HEK293 (cell line): ENCODE data around the gene TRAPPC12.

Experiments used
- CTCF ChIA-PET: fragments of 350-600 bp; formaldehyde crosslinking; extraction: SDS; loops from one replicate; lab custom pipeline; 2021; ENCODE audit warnings: antibody characterized with exemption; lab: Yijun Ruan, JAX
- POLR2A ChIA-PET: fragments of 300-600 bp; formaldehyde crosslinking; extraction: SDS; loops from one replicate; lab custom pipeline; 2020; ENCODE audit warnings: antibody characterized with exemption, inconsistent platforms; lab: Yijun Ruan, JAX
- H3K27ac ChIP-seq: fragments of 200-500 bp; sonication (Bioruptor generic); 2 replicates; pipeline ENCODE4 v1.5.1; 2014; ENCODE audit warnings: low read depth, low read length, control low read depth, inconsistent platforms; ENCODE audit errors: extremely low read depth
- H3K36me3 ChIP-seq, 2 experiments: fragments of 200-500 bp in 1 of 2; sonication (Bioruptor generic) in 1 of 2; 1 replicate in 1 of 2; 2 replicates in 1 of 2; pipeline ENCODE4 v1.5.1; 2014 to 2017; ENCODE audit warnings: inconsistent platforms in 2 of 2, low read length in 2 of 2; ENCODE audit not compliant: control insufficient read depth in 2 of 2, insufficient read depth in 1 of 2
- H3K4me1 ChIP-seq: fragments of 200-500 bp; sonication (Bioruptor generic); 2 replicates; pipeline ENCODE4 v1.5.1; 2014; ENCODE audit warnings: mild to moderate bottlenecking, low read length, inconsistent platforms; ENCODE audit not compliant: control insufficient read depth, insufficient read depth
- H3K4me3 ChIP-seq: 2 replicates; pipeline ENCODE4 v1.5.1; 2011; ENCODE audit warnings: low read depth, mild to moderate bottlenecking, control low read depth, low read length, moderate library complexity
- H3K9me3 ChIP-seq: fragments of 200-500 bp; sonication (Bioruptor generic); 2 replicates; pipeline ENCODE4 v1.5.1; 2014; ENCODE audit warnings: low read depth, low read length, inconsistent platforms; ENCODE audit not compliant: control insufficient read depth, insufficient read depth
- EGR2 ChIP-seq: fragments of 450-650 bp; formaldehyde crosslinking; IDR thresholded peaks from 2 replicates; pipeline ENCODE4 v1.5.1; 2016; ENCODE audit warnings: low read depth, missing biosample characterization, missing genetic modification characterization
- MZF1 ChIP-seq: fragments of 450-650 bp; formaldehyde crosslinking; IDR thresholded peaks from 2 replicates; pipeline ENCODE4 v1.5.1; 2017; ENCODE audit warnings: missing biosample characterization, missing genetic modification characterization, borderline replicate concordance
- OSR2 ChIP-seq: fragments of 450-650 bp; formaldehyde crosslinking; IDR thresholded peaks from 2 replicates; pipeline ENCODE4 v1.5.1; 2016; ENCODE audit warnings: missing biosample characterization, missing genetic modification characterization
- SP2 ChIP-seq: fragments of 450-650 bp; formaldehyde crosslinking; IDR thresholded peaks from 2 replicates; pipeline ENCODE4 v1.5.1; 2016; ENCODE audit warnings: missing biosample characterization, missing genetic modification characterization
- ZBTB1 ChIP-seq: fragments of 450-650 bp; formaldehyde crosslinking; IDR thresholded peaks from 2 replicates; pipeline ENCODE4 v1.5.1; 2016; ENCODE audit warnings: missing biosample characterization, missing genetic modification characterization
- ZBTB17 ChIP-seq: fragments of 450-650 bp; formaldehyde crosslinking; IDR thresholded peaks from 2 replicates; pipeline ENCODE4 v1.5.1; 2016; ENCODE audit warnings: missing biosample characterization, missing genetic modification characterization
- ZBTB48 ChIP-seq: fragments of 450-650 bp; formaldehyde crosslinking; IDR thresholded peaks from 2 replicates; pipeline ENCODE4 v1.5.1; 2016; ENCODE audit warnings: missing biosample characterization, missing genetic modification characterization
- ZFHX2 ChIP-seq: fragments of 450-650 bp; formaldehyde crosslinking; conservative IDR thresholded peaks from 2 replicates; pipeline ENCODE4 v1.5.1; 2016; ENCODE audit warnings: missing biosample characterization, missing genetic modification characterization
- ZNF169 ChIP-seq: fragments of 450-650 bp; formaldehyde crosslinking; IDR thresholded peaks from 2 replicates; pipeline ENCODE4 v1.5.1; 2016; ENCODE audit warnings: missing biosample characterization, missing genetic modification characterization
- ZNF2 ChIP-seq: fragments of 450-650 bp; formaldehyde crosslinking; IDR thresholded peaks from 2 replicates; pipeline ENCODE4 v1.5.1; 2016; ENCODE audit warnings: missing biosample characterization, missing genetic modification characterization
- ZNF211 ChIP-seq: fragments of 450-650 bp; formaldehyde crosslinking; IDR thresholded peaks from 2 replicates; pipeline ENCODE4 v1.5.1; 2016; ENCODE audit warnings: low read depth, missing biosample characterization, missing genetic modification characterization
- ZNF239 ChIP-seq: fragments of 450-650 bp; formaldehyde crosslinking; IDR thresholded peaks from 2 replicates; pipeline ENCODE4 v1.5.1; 2016; ENCODE audit warnings: missing biosample characterization, missing genetic modification characterization
- ZNF341 ChIP-seq: fragments of 450-650 bp; formaldehyde crosslinking; IDR thresholded peaks from 2 replicates; pipeline ENCODE4; 2016; ENCODE audit warnings: low read depth, missing biosample characterization, missing genetic modification characterization
- ZNF350 ChIP-seq: fragments of 450-650 bp; formaldehyde crosslinking; IDR thresholded peaks from 2 replicates; pipeline ENCODE4 v1.5.0; 2017; ENCODE audit warnings: missing biosample characterization, mild to moderate bottlenecking, missing genetic modification characterization
- ZNF354C ChIP-seq: fragments of 450-650 bp; formaldehyde crosslinking; IDR thresholded peaks from 2 replicates; pipeline ENCODE4 v1.5.1; 2016; ENCODE audit warnings: missing biosample characterization, missing genetic modification characterization, low read depth, borderline replicate concordance
- ZNF404 ChIP-seq: fragments of 450-650 bp; formaldehyde crosslinking; IDR thresholded peaks from 2 replicates; pipeline ENCODE4 v1.5.1; 2017; ENCODE audit warnings: missing biosample characterization, missing genetic modification characterization
- ZNF529 ChIP-seq: fragments of 450-650 bp; formaldehyde crosslinking; IDR thresholded peaks from 2 replicates; pipeline ENCODE4 v1.5.1; 2017; ENCODE audit warnings: missing genetic modification characterization, missing biosample characterization; ENCODE audit not compliant: insufficient replicate concordance
- ZNF558 ChIP-seq: fragments of 450-650 bp; formaldehyde crosslinking; IDR thresholded peaks from 2 replicates; pipeline ENCODE4 v1.5.1; 2016; ENCODE audit warnings: missing biosample characterization, missing genetic modification characterization
- ZNF658 ChIP-seq: fragments of 450-650 bp; formaldehyde crosslinking; IDR thresholded peaks from 2 replicates; pipeline ENCODE4; 2016; ENCODE audit warnings: missing biosample characterization, missing genetic modification characterization
- ZSCAN16 ChIP-seq: fragments of 450-650 bp; formaldehyde crosslinking; IDR thresholded peaks from 2 replicates; pipeline ENCODE4 v1.5.1; 2016; ENCODE audit warnings: missing biosample characterization, missing genetic modification characterization
- ZSCAN23 ChIP-seq: fragments of 450-650 bp; formaldehyde crosslinking; IDR thresholded peaks from 2 replicates; pipeline ENCODE4 v1.5.1; 2016; ENCODE audit warnings: missing biosample characterization, missing genetic modification characterization
- TF ChIP-seq, protein P1 (sequence below): fragments of 450-650 bp; formaldehyde crosslinking; IDR thresholded peaks from 2 replicates; pipeline ENCODE4 v1.5.1; 2016; ENCODE audit warnings: missing biosample characterization, missing genetic modification characterization

Gene TRAPPC12

DNA sequence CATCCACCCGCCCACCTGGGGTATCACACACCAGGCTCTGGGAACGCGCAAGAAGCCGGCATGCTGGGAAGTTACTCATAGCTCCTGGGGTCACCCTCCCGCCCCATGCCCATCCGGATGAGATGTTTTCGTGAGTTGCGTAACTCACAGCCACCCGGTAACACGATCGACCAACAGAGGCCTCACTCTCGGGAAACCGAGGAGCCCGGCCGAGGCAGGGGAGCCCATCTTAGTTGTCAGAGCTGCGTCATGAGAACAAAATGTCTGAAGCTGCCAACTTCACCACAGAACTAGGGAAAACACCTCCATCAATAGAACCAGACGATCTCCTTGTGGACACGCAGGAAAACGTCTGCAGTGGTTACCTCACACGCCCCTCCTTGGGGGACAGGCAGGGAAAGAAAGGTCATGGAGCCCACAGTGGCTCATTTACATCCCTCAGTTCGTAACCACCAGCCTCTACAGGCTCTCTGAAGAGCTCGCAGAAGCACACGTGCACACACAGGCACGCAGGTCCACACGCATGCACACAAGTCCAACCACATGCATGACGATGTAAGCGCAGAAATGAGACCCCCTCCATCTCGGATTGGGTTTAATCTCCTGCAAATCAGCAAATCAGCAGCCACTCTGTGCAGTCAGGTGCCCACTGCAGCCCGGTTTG lies 113.6 kb downstream of the TRAPPC12 start:
- Histone ChIP-seq H3K9me3 (no peaks in the 10 kb centered on the region), H3K27ac (no peak overlapping the region), H3K36me3 (peaks cover 0 to 22% of the 10 kb centered on the region in 2 experiments; a peak in 1 of 3 replicates), H3K4me1 (no peaks in the 10 kb centered on the region), H3K4me3 (no peak overlapping the region)
- TF ChIP-seq, protein P1, sequence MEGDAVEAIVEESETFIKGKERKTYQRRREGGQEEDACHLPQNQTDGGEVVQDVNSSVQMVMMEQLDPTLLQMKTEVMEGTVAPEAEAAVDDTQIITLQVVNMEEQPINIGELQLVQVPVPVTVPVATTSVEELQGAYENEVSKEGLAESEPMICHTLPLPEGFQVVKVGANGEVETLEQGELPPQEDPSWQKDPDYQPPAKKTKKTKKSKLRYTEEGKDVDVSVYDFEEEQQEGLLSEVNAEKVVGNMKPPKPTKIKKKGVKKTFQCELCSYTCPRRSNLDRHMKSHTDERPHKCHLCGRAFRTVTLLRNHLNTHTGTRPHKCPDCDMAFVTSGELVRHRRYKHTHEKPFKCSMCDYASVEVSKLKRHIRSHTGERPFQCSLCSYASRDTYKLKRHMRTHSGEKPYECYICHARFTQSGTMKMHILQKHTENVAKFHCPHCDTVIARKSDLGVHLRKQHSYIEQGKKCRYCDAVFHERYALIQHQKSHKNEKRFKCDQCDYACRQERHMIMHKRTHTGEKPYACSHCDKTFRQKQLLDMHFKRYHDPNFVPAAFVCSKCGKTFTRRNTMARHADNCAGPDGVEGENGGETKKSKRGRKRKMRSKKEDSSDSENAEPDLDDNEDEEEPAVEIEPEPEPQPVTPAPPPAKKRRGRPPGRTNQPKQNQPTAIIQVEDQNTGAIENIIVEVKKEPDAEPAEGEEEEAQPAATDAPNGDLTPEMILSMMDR (tag by site-specific recombination): no peak
- TF ChIP-seq ZNF529 (tag by site-specific recombination) (no peak), ZNF658 (tag by site-specific recombination) (no peak), ZNF169 (tag by site-specific recombination) (no peak), MZF1 (tag by site-specific recombination) (no peak), ZNF558 (tag by site-specific recombination) (no peak), ZNF404 (tag by site-specific recombination) (no peak), ZBTB48 (tag by site-specific recombination) (no peak), ZNF354C (no peak), ZNF2 (tag by site-specific recombination) (no peak), ZNF350 (tag by site-specific recombination) (no peak), ZBTB1 (tag by site-specific recombination) (no peak), ZNF211 (no peak), ZBTB17 (no peak), ZNF239 (no peak)
- POLR2A ChIA-PET: interaction anchor here (1.0 to 1.9 kb wide), 2 partner anchors 26 to 83 kb away, joined by 3 to 9 read pairs; partner anchors contain the start of gene ADI1
- CTCF ChIA-PET: interaction anchor here (0.5 to 1.0 kb wide), 2 partner anchors 43 to 45 kb away, joined by 3 read pairs; no protein-coding TSS in a partner anchor

DNA sequence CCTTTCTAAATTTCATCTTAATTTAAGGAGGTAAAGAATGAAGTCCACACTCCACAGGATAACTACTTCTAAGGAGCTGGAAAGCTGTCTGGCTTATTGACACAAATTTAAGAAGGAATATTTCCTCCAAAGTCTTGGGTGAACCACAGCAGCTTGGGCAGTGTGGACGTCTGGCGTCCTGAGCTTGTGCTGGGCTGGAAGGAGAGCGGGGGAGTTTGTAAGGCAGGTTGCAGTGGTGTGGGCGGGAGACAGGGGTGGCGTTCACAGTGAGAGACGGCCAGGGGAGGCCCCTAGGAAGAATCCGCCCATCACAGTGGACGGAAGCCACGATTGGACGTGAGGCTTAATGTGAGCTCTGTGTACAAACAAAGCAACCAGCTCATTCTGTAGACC lies 114.1 kb downstream of the TRAPPC12 start:
- no peaks in the 10 kb centered on the region for H3K9me3 ChIP-seq
- H3K36me3 ChIP-seq: peaks cover 0 to 28% of the 10 kb centered on the region in 2 experiments; a peak in 1 of 3 replicates
- CTCF ChIA-PET: interaction anchor here (0.5 to 1.0 kb wide), 2 partner anchors 43 to 44 kb away, joined by 3 read pairs; no protein-coding TSS in a partner anchor
- no peak overlapping the region for H3K27ac ChIP-seq
- POLR2A ChIA-PET: interaction anchor here (0.7 to 1.9 kb wide), 3 partner anchors 26 to 82 kb away, joined by 3 to 9 read pairs (median 4); partner anchors contain the start of genes ADI1 and RNASEH1
- TF ChIP-seq ZSCAN16 (tag by site-specific recombination) (no peak), EGR2 (peak; percentile 71), ZSCAN23 (tag by site-specific recombination) (no peak), ZFHX2 (tag by site-specific recombination) (peak; percentile 68), ZNF341 (tag by site-specific recombination) (peak; percentile 59), SP2 (peak; percentile 54), OSR2 (tag by site-specific recombination) (no peak)
- TF ChIP-seq, all 188 proteins: peak for 4
- no peak overlapping the region for H3K4me3 ChIP-seq
- no peaks in the 10 kb centered on the region for H3K4me1 ChIP-seq
